Right atrium auricular region (tissue), 2 donors: ENCODE measurements around the gene EXOC6B. TPM values are rescaled to one million over a fixed set of nuclear protein-coding genes. Genes with fewer than 3 reads are reported as not detected.
"Not testable (repeated sequence)": the region's sequence is repeated elsewhere in the genome, so short reads cannot be mapped to it uniquely, and the experiment has no call there.

ENCODE experiments used
- DNase-seq: peaks from one replicate; pipeline ENCODE4 v3.0.0-alpha.2; 2019; ENCODE audit warnings: low spot score
- H3K27ac ChIP-seq, 2 donors: fragments of 200-600 bp; sonication (generic); 1 replicate in 1 of 2; 2 replicates in 1 of 2; pipeline ENCODE4 v1.5.1; 2016 to 2019
- H3K27me3 ChIP-seq, 2 donors: fragments of 200-600 bp; sonication (generic); one replicate each; pipeline versions ENCODE4 v1.5.1 to v1.6.0; 2017 to 2019
- H3K36me3 ChIP-seq: fragments of 200-600 bp; sonication (generic); one replicate; pipeline ENCODE4 v1.5.1; 2016
- H3K4me1 ChIP-seq, 2 donors: fragments of 200-600 bp; sonication (generic); one replicate each; pipeline versions ENCODE4 v1.5.1 to v1.6.0; 2017 to 2019
- H3K4me3 ChIP-seq, 2 donors: fragments of 200-600 bp; sonication (generic); 1 replicate in 1 of 2; 2 replicates in 1 of 2; pipeline ENCODE4 v1.5.1; 2017 to 2019; ENCODE audit warnings: mild to moderate bottlenecking in 1 of 2, moderate library complexity in 1 of 2
- H3K9me3 ChIP-seq, 2 donors: fragments of 200-600 bp; sonication (generic); one replicate each; pipeline ENCODE4 v1.5.1; 2019
- total RNA-seq, 2 donors: library from RNA; depleted of rRNA; stranded (reverse); fragments of >200 nt; gene quantifications; one replicate each; pipeline ENCODE4 v1.1.0, GENCODE V29; 2016
- TF ChIP-seq, protein P1 (sequence below), 2 donors: fragments of 200-600 bp; sonication (generic); IDR thresholded peaks; one replicate each; pipeline ENCODE4 v1.5.1; 2019; ENCODE audit warnings: antibody characterized with exemption in 2 of 2

EXOC6B gene
- total RNA-seq, 2 donors from 2014 or later = 80.5 to 111 TPM

DNA sequence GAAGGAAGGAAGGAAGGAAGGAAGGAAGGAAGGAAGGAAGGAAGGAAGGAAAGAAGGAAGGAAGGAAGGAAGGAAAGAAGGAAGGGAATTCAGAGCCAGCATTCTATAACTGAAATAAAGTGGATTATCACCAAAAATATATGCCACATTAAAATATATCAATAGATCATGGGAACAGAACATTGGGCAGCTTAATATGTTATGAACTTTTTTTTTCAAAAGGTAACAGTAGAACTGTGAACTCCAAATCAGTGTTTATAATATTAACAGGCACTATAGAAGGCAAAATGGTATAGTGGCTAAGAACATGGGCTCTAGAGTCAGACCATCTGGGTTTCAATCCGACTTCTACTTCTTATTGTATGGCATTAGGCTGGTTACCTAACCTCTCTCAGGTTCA, 313.5 kb downstream of the EXOC6B start:
- peaks cover 0 to 5% of the 10 kb centered on the region in 2 donors for H3K4me1 ChIP-seq
- no peak overlapping the region for H3K27ac ChIP-seq
- peaks cover 4% of the 10 kb centered on the region for H3K36me3 ChIP-seq
- H3K4me3 ChIP-seq = no peak overlapping the region
- no peaks in the 10 kb centered on the region for H3K9me3 ChIP-seq
- no peak for DNase-seq
- no peaks in the 10 kb centered on the region for H3K27me3 ChIP-seq
- TF ChIP-seq, protein P1, sequence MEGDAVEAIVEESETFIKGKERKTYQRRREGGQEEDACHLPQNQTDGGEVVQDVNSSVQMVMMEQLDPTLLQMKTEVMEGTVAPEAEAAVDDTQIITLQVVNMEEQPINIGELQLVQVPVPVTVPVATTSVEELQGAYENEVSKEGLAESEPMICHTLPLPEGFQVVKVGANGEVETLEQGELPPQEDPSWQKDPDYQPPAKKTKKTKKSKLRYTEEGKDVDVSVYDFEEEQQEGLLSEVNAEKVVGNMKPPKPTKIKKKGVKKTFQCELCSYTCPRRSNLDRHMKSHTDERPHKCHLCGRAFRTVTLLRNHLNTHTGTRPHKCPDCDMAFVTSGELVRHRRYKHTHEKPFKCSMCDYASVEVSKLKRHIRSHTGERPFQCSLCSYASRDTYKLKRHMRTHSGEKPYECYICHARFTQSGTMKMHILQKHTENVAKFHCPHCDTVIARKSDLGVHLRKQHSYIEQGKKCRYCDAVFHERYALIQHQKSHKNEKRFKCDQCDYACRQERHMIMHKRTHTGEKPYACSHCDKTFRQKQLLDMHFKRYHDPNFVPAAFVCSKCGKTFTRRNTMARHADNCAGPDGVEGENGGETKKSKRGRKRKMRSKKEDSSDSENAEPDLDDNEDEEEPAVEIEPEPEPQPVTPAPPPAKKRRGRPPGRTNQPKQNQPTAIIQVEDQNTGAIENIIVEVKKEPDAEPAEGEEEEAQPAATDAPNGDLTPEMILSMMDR (IDR thresholded peaks at IDR 0.05) = no peak

DNA sequence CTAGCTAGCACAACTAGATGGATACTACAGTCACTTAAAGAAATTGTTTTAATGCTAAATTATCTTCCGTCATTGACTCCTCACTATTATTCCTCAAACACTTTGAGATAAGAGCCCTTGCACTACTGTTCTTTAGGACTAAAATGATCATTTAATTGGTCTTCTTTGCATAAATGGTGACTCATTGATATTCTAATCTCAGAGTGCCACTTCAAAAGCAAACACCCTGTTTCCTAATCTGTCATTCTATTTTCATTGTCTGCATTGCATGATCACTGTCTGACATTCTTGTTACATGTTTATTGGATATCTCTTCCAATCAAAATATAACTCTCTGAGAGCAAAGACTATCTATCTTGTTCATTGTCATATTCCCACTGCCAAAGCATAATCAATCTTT, 313.9 kb downstream of the EXOC6B start:
- Histone ChIP-seq H3K4me1 (peaks cover 0 to 5% of the 10 kb centered on the region in 2 donors), H3K36me3 (peaks cover 4% of the 10 kb centered on the region), H3K27ac (no peak overlapping the region), H3K9me3 (no peaks in the 10 kb centered on the region), H3K4me3 (no peak overlapping the region), H3K27me3 (no peaks in the 10 kb centered on the region)
- no peak for DNase-seq
- TF ChIP-seq, protein P1 (IDR thresholded peaks at IDR 0.05) = no peak

DNA sequence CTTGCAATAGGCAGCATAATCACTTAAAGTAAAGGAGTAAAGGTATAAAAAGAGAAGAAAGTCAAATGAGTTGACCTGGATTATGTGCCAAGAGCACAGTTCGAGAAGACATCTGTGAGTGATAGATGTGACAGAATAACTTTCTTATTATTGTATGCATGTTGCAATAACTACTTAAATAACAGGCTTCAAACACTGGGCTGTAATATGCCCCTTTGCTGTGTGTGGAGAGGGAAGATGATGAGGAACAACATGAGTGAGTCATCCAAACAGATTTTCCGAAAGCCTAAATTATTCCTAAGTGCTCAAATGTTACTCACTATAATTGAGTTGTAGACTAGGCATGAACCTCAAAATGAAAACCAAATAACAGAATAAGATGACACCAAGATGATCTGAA, 328.1 kb downstream of the EXOC6B start:
- H3K27me3 ChIP-seq = no peaks in the 10 kb centered on the region
- H3K4me1 ChIP-seq = no peaks in the 10 kb centered on the region
- DNase-seq = no peak
- TF ChIP-seq, protein P1 (IDR thresholded peaks at IDR 0.05) = no peak
- no peaks in the 10 kb centered on the region for H3K9me3 ChIP-seq
- H3K36me3 ChIP-seq = no peaks in the 10 kb centered on the region
- no peak overlapping the region for H3K27ac ChIP-seq
- no peak overlapping the region for H3K4me3 ChIP-seq

DNA sequence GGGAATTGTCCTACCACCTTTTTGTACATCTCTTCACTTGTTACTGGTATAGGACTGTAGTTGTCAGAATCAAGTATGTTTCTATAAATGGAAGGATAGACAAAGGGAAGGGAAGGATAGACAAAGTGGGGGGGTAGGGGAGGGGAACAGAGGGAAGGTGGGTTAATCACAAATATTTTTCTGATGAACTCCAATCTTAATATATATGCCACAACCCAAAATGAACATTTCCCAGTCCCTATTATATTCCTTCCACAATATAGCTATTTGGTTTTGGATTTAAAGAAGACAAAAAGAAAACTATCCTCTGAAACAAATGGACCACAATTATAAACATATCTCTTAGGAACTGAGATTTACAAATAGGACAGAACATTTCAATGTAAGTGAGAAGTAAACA, 329.4 kb downstream of the EXOC6B start:
- H3K4me3 ChIP-seq = no peak overlapping the region
- H3K4me1 ChIP-seq = no peaks in the 10 kb centered on the region
- H3K36me3 ChIP-seq = peaks cover 8% of the 10 kb centered on the region
- H3K27me3 ChIP-seq = no peaks in the 10 kb centered on the region
- DNase-seq = no peak
- H3K27ac ChIP-seq = no peak overlapping the region
- no peaks in the 10 kb centered on the region for H3K9me3 ChIP-seq
- TF ChIP-seq, protein P1 (IDR thresholded peaks at IDR 0.05) = no peak

DNA sequence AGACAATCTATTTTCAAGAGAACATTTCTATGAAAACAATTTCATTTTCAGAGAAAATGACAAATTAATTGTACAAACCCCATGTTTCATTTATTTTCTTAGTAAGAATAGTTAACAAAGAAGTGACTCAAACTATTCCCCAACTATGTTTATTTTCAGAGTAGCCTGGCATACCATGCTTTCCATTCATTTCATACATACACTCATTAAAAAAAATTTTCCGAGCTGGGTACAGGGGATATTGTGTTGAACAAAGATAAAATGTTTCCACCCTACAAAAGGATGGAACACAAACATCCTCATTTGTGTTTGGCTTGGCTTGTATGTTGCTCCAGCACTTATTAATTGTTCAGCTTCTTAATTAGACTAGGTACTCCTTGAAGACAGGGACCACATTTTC, 331.4 kb downstream of the EXOC6B start:
- Histone ChIP-seq H3K4me1 (no peaks in the 10 kb centered on the region), H3K36me3 (peaks cover 8% of the 10 kb centered on the region), H3K27ac (no peak overlapping the region), H3K9me3 (no peaks in the 10 kb centered on the region), H3K4me3 (no peak overlapping the region), H3K27me3 (no peaks in the 10 kb centered on the region)
- DNase-seq = no peak
- TF ChIP-seq, protein P1 (IDR thresholded peaks at IDR 0.05) = no peak

DNA sequence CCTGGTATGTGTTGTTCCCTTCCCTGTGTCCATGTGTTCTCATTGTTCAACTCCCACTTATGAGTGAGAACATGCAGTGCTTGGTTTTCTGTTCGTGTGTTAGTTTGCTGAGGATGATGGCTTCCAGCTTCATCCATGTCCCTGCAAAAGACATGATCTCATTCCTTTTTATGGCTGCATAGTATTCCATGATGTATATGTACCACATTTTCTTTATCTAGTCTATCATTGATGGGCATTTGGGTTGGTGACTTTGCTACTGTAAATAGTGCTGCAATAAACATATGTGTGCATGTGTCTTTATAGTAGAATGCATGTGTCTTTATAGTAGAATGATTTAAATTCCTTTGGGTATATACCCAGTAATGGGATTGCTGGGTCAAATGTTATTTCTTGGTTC, 341.2 kb downstream of the EXOC6B start:
- not testable (repeated sequence) for H3K9me3 ChIP-seq, DNase-seq, H3K4me3 ChIP-seq, H3K27me3 ChIP-seq, H3K36me3 ChIP-seq, H3K27ac ChIP-seq, H3K4me1 ChIP-seq
